Astrocyte (in vitro differentiated cells and primary cell): ENCODE data around the gene SUPT6H. TPM values are rescaled to one million over a fixed set of nuclear protein-coding genes. Genes with fewer than 3 reads are reported as not detected.
"Not testable (repeated sequence)": the region's sequence is repeated elsewhere in the genome, so short reads cannot be mapped to it uniquely, and the experiment has no call there.

Experiments used
- DNase-seq: peaks from one replicate; pipeline ENCODE4 v3.0.0-alpha.2; 2010; ENCODE audit warnings: low read depth
- FAIRE-seq: peaks from 2 replicates; lab custom pipeline; 2011; peaks lifted over from hg19 to GRCh38; lab: Jason Lieb, UNC
- H2AFZ ChIP-seq: 2 replicates; pipeline ENCODE4 v1.6.0; 2012; ENCODE audit warnings: low read depth, low read length, inconsistent platforms
- H3K27ac ChIP-seq: 2 replicates; pipeline ENCODE4 v1.5.1; 2011; ENCODE audit warnings: low read depth, low read length, inconsistent platforms
- H3K27me3 ChIP-seq: 2 replicates; pipeline ENCODE4 v1.6.0; 2011; ENCODE audit warnings: low read length, inconsistent platforms; ENCODE audit not compliant: insufficient read depth
- H3K36me3 ChIP-seq: 2 replicates; pipeline ENCODE4 v1.5.1; 2011; ENCODE audit warnings: low read length, inconsistent platforms; ENCODE audit not compliant: insufficient read depth
- H3K4me1 ChIP-seq: 2 replicates; pipeline ENCODE4 v1.5.1; 2011; ENCODE audit warnings: low read length, inconsistent platforms; ENCODE audit not compliant: insufficient read depth
- H3K4me2 ChIP-seq: 2 replicates; pipeline ENCODE4 v1.6.0; 2012; ENCODE audit warnings: low read length, inconsistent platforms
- H3K4me3 ChIP-seq: 2 replicates; pipeline ENCODE4 v1.5.1; 2011; ENCODE audit warnings: low read depth, mild to moderate bottlenecking, low read length, inconsistent platforms; ENCODE audit not compliant: insufficient read depth
- H3K79me2 ChIP-seq: 2 replicates; pipeline ENCODE4 v1.6.0; 2012; ENCODE audit warnings: mild to moderate bottlenecking, low read length, inconsistent platforms; ENCODE audit not compliant: insufficient read depth
- H3K9ac ChIP-seq: 2 replicates; pipeline ENCODE4 v1.6.0; 2012; ENCODE audit warnings: mild to moderate bottlenecking, low read length, inconsistent platforms
- H3K9me3 ChIP-seq: 2 replicates; pipeline ENCODE4 v1.5.1; 2012; ENCODE audit warnings: low read depth, mild to moderate bottlenecking, low read length, inconsistent platforms; ENCODE audit not compliant: insufficient read depth
- H4K20me1 ChIP-seq: 2 replicates; pipeline ENCODE4 v1.6.0; 2012; ENCODE audit warnings: low read length, inconsistent platforms; ENCODE audit not compliant: insufficient read depth
- H3K27ac Mint-ChIP-seq: one replicate; pipeline ENCODE4 v1.8.0; 2021; ENCODE audit warnings: mild to moderate bottlenecking, mixed read lengths; ENCODE audit not compliant: unreplicated experiment
- H3K27me3 Mint-ChIP-seq: one replicate; pipeline ENCODE4 v1.8.0; 2021; ENCODE audit warnings: low read depth, mixed read lengths; ENCODE audit not compliant: unreplicated experiment
- H3K36me3 Mint-ChIP-seq: one replicate; pipeline ENCODE4 v1.8.0; 2021; ENCODE audit warnings: low read depth, mixed read lengths; ENCODE audit not compliant: unreplicated experiment
- H3K4me1 Mint-ChIP-seq: one replicate; pipeline ENCODE4 v1.8.0; 2021; ENCODE audit warnings: low read depth, mixed read lengths; ENCODE audit not compliant: unreplicated experiment
- H3K4me3 Mint-ChIP-seq: one replicate; pipeline ENCODE4 v1.8.0; 2021; ENCODE audit warnings: mild to moderate bottlenecking, moderate library complexity, mixed read lengths; ENCODE audit not compliant: unreplicated experiment
- H3K9me3 Mint-ChIP-seq: one replicate; pipeline ENCODE4 v1.8.0; 2021; ENCODE audit warnings: mild to moderate bottlenecking, mixed read lengths; ENCODE audit not compliant: unreplicated experiment
- EZH2 ChIP-seq: IDR thresholded peaks from 2 replicates; pipeline ENCODE4 v1.6.1; 2012; ENCODE audit warnings: mild to moderate bottlenecking, low read length, inconsistent platforms; ENCODE audit not compliant: insufficient read depth
- total RNA-seq: library from RNA; stranded (reverse); gene quantifications from 2 replicates; pipeline ENCODE4 v1.2.1, GENCODE V29; 2021
- TF ChIP-seq, protein P1 (sequence below): IDR thresholded peaks from 2 replicates; pipeline ENCODE4 v1.5.1; 2011; ENCODE audit warnings: low read depth, mild to moderate bottlenecking, inconsistent platforms, low read length, moderate library complexity; ENCODE audit not compliant: insufficient read depth

SUPT6H gene
- total RNA-seq, 1 donor from 2014 or later, result 95.9 TPM

DNA sequence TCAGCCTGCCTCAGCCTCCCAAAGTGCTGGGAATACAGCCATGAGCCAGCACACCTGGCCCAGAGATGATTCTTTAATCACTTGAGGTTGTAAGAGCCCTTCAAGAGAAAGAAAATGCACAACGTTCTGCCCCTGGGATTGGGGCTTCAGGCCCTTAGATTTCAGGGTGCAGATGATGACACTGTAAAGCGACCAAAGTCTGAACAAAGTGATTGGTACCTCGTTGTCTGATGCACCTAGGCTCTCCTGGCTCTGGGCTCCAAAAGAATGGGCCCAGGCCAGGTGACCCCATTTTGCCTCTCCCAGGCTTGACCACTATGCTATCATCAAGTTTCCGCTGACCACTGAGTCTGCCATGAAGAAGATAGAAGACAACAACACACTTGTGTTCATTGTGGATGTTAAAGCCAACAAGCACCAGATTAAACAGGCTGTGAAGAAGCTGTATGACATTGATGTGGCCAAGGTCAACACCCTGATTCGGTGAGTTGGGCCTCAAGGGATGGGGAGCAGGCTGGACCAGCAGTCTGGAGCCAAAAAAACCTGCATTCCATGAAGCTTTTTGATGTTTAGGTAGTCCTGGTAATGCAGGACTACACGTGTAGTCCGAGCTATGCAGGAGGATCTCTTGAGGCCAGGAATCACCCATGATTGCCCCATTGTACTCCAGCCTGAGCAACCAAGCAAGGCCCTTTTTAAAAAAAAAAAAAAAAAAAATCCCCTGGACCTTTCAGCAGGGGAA is 60.6 kb downstream of the SUPT6H start:
- H2AFZ ChIP-seq, result no peak overlapping the region
- H3K4me1 ChIP-seq, result peaks cover 62% of the 10 kb centered on the region
- H3K9me3 ChIP-seq, result no peaks in the 10 kb centered on the region
- H3K79me2 ChIP-seq, result peaks cover 43% of the 10 kb centered on the region
- no peak for DNase-seq
- H3K36me3 ChIP-seq, result peaks cover 36% of the 10 kb centered on the region
- Mint-ChIP-seq H3K27me3 (no peaks in the 10 kb centered on the region), H3K36me3 (peaks cover 10% of the 10 kb centered on the region), H3K4me1 (peaks cover 38% of the 10 kb centered on the region), H3K27ac (peak overlapping the region; percentile 69), H3K9me3 (no peaks in the 10 kb centered on the region), H3K4me3 (peak overlapping the region; percentile 99)
- H3K27ac ChIP-seq, result no peak overlapping the region
- peak overlapping the region; percentile 49 for H3K9ac ChIP-seq
- FAIRE-seq, result no peak
- H4K20me1 ChIP-seq, result peaks cover 55% of the 10 kb centered on the region
- peak overlapping the region; percentile 32 for H3K4me3 ChIP-seq
- H3K27me3 ChIP-seq, result no peaks in the 10 kb centered on the region
- no peak for TF ChIP-seq EZH2
- TF ChIP-seq, protein P1, sequence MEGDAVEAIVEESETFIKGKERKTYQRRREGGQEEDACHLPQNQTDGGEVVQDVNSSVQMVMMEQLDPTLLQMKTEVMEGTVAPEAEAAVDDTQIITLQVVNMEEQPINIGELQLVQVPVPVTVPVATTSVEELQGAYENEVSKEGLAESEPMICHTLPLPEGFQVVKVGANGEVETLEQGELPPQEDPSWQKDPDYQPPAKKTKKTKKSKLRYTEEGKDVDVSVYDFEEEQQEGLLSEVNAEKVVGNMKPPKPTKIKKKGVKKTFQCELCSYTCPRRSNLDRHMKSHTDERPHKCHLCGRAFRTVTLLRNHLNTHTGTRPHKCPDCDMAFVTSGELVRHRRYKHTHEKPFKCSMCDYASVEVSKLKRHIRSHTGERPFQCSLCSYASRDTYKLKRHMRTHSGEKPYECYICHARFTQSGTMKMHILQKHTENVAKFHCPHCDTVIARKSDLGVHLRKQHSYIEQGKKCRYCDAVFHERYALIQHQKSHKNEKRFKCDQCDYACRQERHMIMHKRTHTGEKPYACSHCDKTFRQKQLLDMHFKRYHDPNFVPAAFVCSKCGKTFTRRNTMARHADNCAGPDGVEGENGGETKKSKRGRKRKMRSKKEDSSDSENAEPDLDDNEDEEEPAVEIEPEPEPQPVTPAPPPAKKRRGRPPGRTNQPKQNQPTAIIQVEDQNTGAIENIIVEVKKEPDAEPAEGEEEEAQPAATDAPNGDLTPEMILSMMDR, result no peak
- H3K4me2 ChIP-seq, result peak overlapping the region; percentile 93

DNA sequence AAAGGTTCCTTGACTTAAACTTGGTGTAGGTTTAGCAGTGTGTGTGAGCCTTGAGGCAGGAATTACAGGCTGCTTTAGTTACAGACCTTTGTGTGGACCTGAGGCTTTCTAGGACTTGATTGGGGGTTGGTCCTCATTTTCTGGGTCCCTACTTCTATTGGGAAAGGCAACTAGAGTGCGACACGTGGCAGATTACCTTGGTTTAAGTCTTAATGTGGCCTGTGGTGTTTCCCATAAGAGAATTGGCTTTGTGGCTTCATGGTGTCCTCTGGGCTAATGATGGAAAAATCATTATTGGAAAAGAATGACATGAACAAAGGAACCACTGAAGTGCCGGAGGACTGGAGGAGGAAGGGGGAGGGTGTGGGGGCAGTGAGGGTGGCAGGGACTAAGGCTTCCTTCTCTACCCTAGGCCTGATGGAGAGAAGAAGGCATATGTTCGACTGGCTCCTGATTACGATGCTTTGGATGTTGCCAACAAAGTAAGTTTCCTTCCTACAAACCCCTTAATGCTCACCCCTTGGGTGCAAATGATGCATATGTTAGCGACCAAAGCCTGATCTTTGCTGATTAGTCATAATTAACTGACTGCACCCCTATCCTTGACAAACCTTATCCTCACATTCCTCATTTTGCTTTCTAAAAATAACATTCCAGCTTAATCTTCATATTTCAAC is 61.3 kb downstream of the SUPT6H start:
- peaks cover 43% of the 10 kb centered on the region for H3K79me2 ChIP-seq
- DNase-seq (no peak), FAIRE-seq (no peak)
- no peak for TF ChIP-seq EZH2
- TF ChIP-seq, protein P1, result no peak
- peaks cover 60% of the 10 kb centered on the region for H3K4me1 ChIP-seq
- H3K9me3 Mint-ChIP-seq, result no peaks in the 10 kb centered on the region
- H3K27ac ChIP-seq, result no peak overlapping the region
- no peaks in the 10 kb centered on the region for H3K27me3 Mint-ChIP-seq
- no peaks in the 10 kb centered on the region for H3K27me3 ChIP-seq
- no peaks in the 10 kb centered on the region for H3K9me3 ChIP-seq
- no peak overlapping the region for H3K4me3 ChIP-seq
- H3K27ac Mint-ChIP-seq, result peak overlapping the region; percentile 64
- peaks cover 36% of the 10 kb centered on the region for H3K36me3 ChIP-seq
- H3K9ac ChIP-seq, result peak overlapping the region; percentile 49
- H4K20me1 ChIP-seq, result peaks cover 55% of the 10 kb centered on the region
- peak overlapping the region; percentile 93 for H3K4me2 ChIP-seq
- H3K4me3 Mint-ChIP-seq, result peak overlapping the region; percentile 99
- no peak overlapping the region for H2AFZ ChIP-seq
- H3K36me3 Mint-ChIP-seq, result peaks cover 10% of the 10 kb centered on the region
- H3K4me1 Mint-ChIP-seq, result peaks cover 36% of the 10 kb centered on the region

DNA sequence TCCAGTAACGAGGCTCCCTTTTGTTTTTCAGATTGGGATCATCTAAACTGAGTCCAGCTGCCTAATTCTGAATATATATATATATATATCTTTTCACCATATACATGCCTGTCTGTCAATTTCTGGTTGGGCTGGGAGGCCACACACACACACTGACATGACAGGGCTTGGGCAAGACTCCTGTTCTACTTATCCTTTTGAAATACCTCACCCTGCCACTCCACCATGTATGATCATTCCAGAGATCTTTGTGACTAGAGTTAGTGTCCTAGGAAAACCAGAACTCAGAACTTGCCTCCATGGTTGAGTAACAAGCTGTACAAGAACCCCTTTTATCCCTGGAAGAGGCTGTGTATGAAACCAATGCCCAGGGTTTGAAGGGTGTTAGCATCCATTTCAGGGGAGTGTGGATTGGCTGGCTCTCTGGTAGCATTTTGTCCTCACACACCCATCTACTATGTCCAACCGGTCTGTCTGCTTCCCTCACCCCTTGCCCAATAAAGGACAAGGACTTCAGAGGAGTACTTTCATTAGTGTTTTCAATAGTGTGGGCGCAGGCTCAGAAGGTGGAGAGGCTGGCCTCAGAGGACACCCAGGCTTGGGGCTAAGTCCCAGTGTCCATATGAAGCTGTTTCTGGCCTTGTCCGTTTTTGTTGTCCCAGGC is 62.0 kb downstream of the SUPT6H start:
- peaks cover 43% of the 10 kb centered on the region for H3K79me2 ChIP-seq
- not testable (repeated sequence) for DNase-seq, H3K27me3 ChIP-seq, H3K9me3 ChIP-seq, H3K36me3 Mint-ChIP-seq, H3K9me3 Mint-ChIP-seq, H3K27me3 Mint-ChIP-seq, H3K4me3 ChIP-seq, FAIRE-seq, H3K27ac ChIP-seq, H2AFZ ChIP-seq
- Mint-ChIP-seq H3K4me3 (peak overlapping the region; percentile 99), H3K4me1 (peaks cover 34% of the 10 kb centered on the region), H3K27ac (peak overlapping the region; percentile 67)
- H3K4me1 ChIP-seq, result peaks cover 53% of the 10 kb centered on the region
- H3K36me3 ChIP-seq, result peaks cover 36% of the 10 kb centered on the region
- H3K4me2 ChIP-seq, result peak overlapping the region; percentile 98
- H4K20me1 ChIP-seq, result peaks cover 55% of the 10 kb centered on the region
- H3K9ac ChIP-seq, result peak overlapping the region; percentile 80
